Motor neuron (in vitro differentiated cells): ENCODE measurements around the gene ARFGAP3. TPM values are rescaled to one million over a fixed set of nuclear protein-coding genes. Genes with fewer than 3 reads are reported as not detected.
"Not testable (repeated sequence)": the region's sequence is repeated elsewhere in the genome, so short reads cannot be mapped to it uniquely, and the experiment has no call there.

Experiments
- ATAC-seq, 8 experiments: fragments of 200-7000 bp; cut with Tn5 transposase; replicated peaks in 6 of 8; 2 replicates each; pipeline ENCODE4 v1.8.0; 2021; ENCODE audit warnings: mild to moderate bottlenecking in 8 of 8, moderate library complexity in 8 of 8
- H3K27ac ChIP-seq, 2 donors: fragments of 250-450 bp; sonication (Bioruptor Pico); 2 replicates each; pipeline ENCODE4 v1.9.0; 2021; ENCODE audit warnings: antibody characterized with exemption in 2 of 2, mild to moderate bottlenecking in 2 of 2, moderate library complexity in 1 of 2
- H3K4me1 ChIP-seq, 2 donors: fragments of 250-450 bp; sonication (Bioruptor Pico); replicated peaks in 1 of 2; 2 replicates each; pipeline ENCODE4 v1.6.1; 2021; ENCODE audit warnings: antibody characterized with exemption in 2 of 2, mild to moderate bottlenecking in 2 of 2, moderate library complexity in 1 of 2
- H3K4me3 ChIP-seq, 5 donors: fragments of 250-450 bp; sonication (Bioruptor Pico); 2 replicates each; pipeline ENCODE4 v1.9.0; 2021; ENCODE audit warnings: antibody characterized with exemption in 5 of 5, mild to moderate bottlenecking in 5 of 5, moderate library complexity in 4 of 5
- WGBS, 10 experiments: fragments of 450-650 bp; shearing (Covaris generic); methylation state at CpG; one replicate each; pipeline ENCODE4 v1.0.0; 2022; 5-methylcytosine and 5-hydroxymethylcytosine counted together
- in situ Hi-C, 9 experiments: fragments of 400-800 bp; cut with MboI; loops; one replicate each; pipeline ENCODE4 v1.15.0; 2021; ENCODE audit warnings: low sequenced_read_pairs in 9 of 9, low pct_unique_long_range_greater_than_20kb in 2 of 9; ENCODE audit not compliant: unreplicated experiment in 9 of 9
- total RNA-seq, 8 experiments: library from RNA; unstranded; fragments of 300-600 nt; gene quantifications; 2 replicates each; pipeline versions ENCODE4 v1.2.3 to v1.2.4, GENCODE V29; 2022

The ARFGAP3 gene
- total RNA-seq, 8 experiments from 2014 or later: 22.3 to 64.2 (median 39.2) TPM

GRCh38 chr22:42770448-42770726, 86.7 kb downstream of the ARFGAP3 start:
- no peak overlapping the region for H3K4me3 ChIP-seq
- WGBS, 10 experiments: 67 to 100% (median 83%) methylated on average over 1 to 3 of the region's 4 CpGs; no CpG with 5 or more reads in 5 of the 10 experiments
- in situ Hi-C loops: no loop called here
- H3K4me1 ChIP-seq: peaks cover 10 to 14% of the 10 kb centered on the region in 2 donors
- no peak overlapping the region for H3K27ac ChIP-seq
- no peak for ATAC-seq

- Histone ChIP-seq H3K27ac (no peak overlapping the region), H3K4me3 (no peak overlapping the region), H3K4me1 (peaks cover 10 to 14% of the 10 kb centered on the region in 2 donors)
- in situ Hi-C loops: no loop called here
- ATAC-seq: peak; percentile 12 to 76 (median 64)
- 27 to 83% (median 40%) methylated on average over 1 to 19 of the region's 50 CpGs; no CpG with 5 or more reads in 3 of the 10 experiments for WGBS, 10 experiments
Measured at GRCh38 chr22:42769574-42770447, 87.3 kb downstream of the ARFGAP3 start.

GRCh38 chr22:42769238-42769573, 87.9 kb downstream of the ARFGAP3 start:
- in situ Hi-C loops: no loop called here
- no peak overlapping the region for H3K4me3 ChIP-seq
- H3K27ac ChIP-seq: no peak overlapping the region
- peaks cover 10 to 14% of the 10 kb centered on the region in 2 donors for H3K4me1 ChIP-seq
- no peak for ATAC-seq
- WGBS, 10 experiments: 100% methylated on average over 1 of the region's 11 CpGs; no CpG with 5 or more reads in 8 of the 10 experiments

GRCh38 chr22:42768385-42769035, 88.6 kb downstream of the ARFGAP3 start:
- peaks cover 10 to 12% of the 10 kb centered on the region in 2 donors for H3K4me1 ChIP-seq
- in situ Hi-C loops: no loop called here
- WGBS, 10 experiments: 50 to 90% methylated on average over 1 to 2 of the region's 22 CpGs; no CpG with 5 or more reads in 8 of the 10 experiments
- H3K4me3 ChIP-seq: no peak overlapping the region
- H3K27ac ChIP-seq: no peak overlapping the region
- ATAC-seq: no peak

- no peak overlapping the region for H3K4me3 ChIP-seq
- in situ Hi-C loops: no loop called here
- no peak for ATAC-seq
- 44 to 100% (median 73%) methylated on average over 1 to 7 of the region's 8 CpGs; no CpG with 5 or more reads in 3 of the 10 experiments for WGBS, 10 experiments
- no peak overlapping the region for H3K27ac ChIP-seq
- H3K4me1 ChIP-seq: peaks cover 3 to 10% of the 10 kb centered on the region in 2 donors
Measured at GRCh38 chr22:42766860-42767259, 90.2 kb downstream of the ARFGAP3 start.

- H3K4me1 ChIP-seq: peaks cover 3 to 6% of the 10 kb centered on the region in 2 donors
- no peak for ATAC-seq
- in situ Hi-C loops: no loop called here
- whole genome bisulfite sequencing, 10 experiments: 50 to 84% (median 66%) methylated on average over 2 to 5 of the region's 11 CpGs; no CpG with 5 or more reads in 7 of the 10 experiments
- H3K27ac ChIP-seq: no peak overlapping the region
- no peak overlapping the region for H3K4me3 ChIP-seq
Measured at GRCh38 chr22:42764895-42765363, 92.1 kb downstream of the ARFGAP3 start.

GRCh38 chr22:42763965-42764480, 93.0 kb downstream of the ARFGAP3 start:
- WGBS, 10 experiments: 90 to 100% (median 95%) methylated on average over 1 to 4 of the region's 13 CpGs; no CpG with 5 or more reads in 6 of the 10 experiments
- Histone ChIP-seq H3K4me3 (no peak overlapping the region), H3K27ac (no peak overlapping the region), H3K4me1 (peaks cover 2 to 3% of the 10 kb centered on the region in 2 donors)
- no peak for ATAC-seq
- in situ Hi-C loops: no loop called here

- in situ Hi-C loops: no loop called here
- no peak overlapping the region for H3K27ac ChIP-seq
- H3K4me1 ChIP-seq: peaks cover 2 to 6% of the 10 kb centered on the region in 2 donors
- ATAC-seq: no peak
- 44 to 76% methylated on average over 3 to 9 of the region's 18 CpGs; no CpG with 5 or more reads in 8 of the 10 experiments for WGBS, 10 experiments
- no peak overlapping the region for H3K4me3 ChIP-seq
Measured at GRCh38 chr22:42760806-42761565, 96.1 kb downstream of the ARFGAP3 start.

- Histone ChIP-seq H3K27ac (no peak overlapping the region), H3K4me1 (peaks cover 0 to 4% of the 10 kb centered on the region in 2 donors), H3K4me3 (no peak overlapping the region)
- no peak for ATAC-seq
- WGBS, 10 experiments: 12 to 100% (median 91%) methylated on average over 1 to 13 of the region's 23 CpGs; no CpG with 5 or more reads in 2 of the 10 experiments
- in situ Hi-C loops: no loop called here
Measured at GRCh38 chr22:42758931-42759629, 98.0 kb downstream of the ARFGAP3 start.

- ATAC-seq: peak in 3 of 8 experiments; percentile 27 to 48 (median 44)
- in situ Hi-C loops: not testable (repeated sequence)
- WGBS, 10 experiments: 0 to 100% (median 72%) methylated on average over 1 to 4 of the region's 5 CpGs; no CpG with 5 or more reads in 2 of the 10 experiments
Measured at GRCh38 chr22:42755553-42755952, 101.5 kb downstream of the ARFGAP3 start.

GRCh38 chr22:42755121-42755520, 102.0 kb downstream of the ARFGAP3 start:
- H3K4me1 ChIP-seq, H3K4me3 ChIP-seq, ATAC-seq, H3K27ac ChIP-seq, in situ Hi-C loops: not testable (repeated sequence)
- WGBS, 10 experiments: 20 to 100% (median 77%) methylated on average over 1 to 9 of the region's 16 CpGs; no CpG with 5 or more reads in 4 of the 10 experiments

More at GRCh38 chr22:42755553-42755952, 101.5 kb downstream of the ARFGAP3 start:
- not testable (repeated sequence) for H3K4me1 ChIP-seq, H3K27ac ChIP-seq, H3K4me3 ChIP-seq

- in situ Hi-C loops: no loop called here
- H3K4me1 ChIP-seq: peaks cover 0 to 4% of the 10 kb centered on the region in 2 donors
- 0 to 96% (median 66%) methylated on average over 2 to 6 of the region's 6 CpGs; no CpG with 5 or more reads in 3 of the 10 experiments for WGBS, 10 experiments
- no peak overlapping the region for H3K4me3 ChIP-seq
- peak in 5 of 8 experiments; percentile 16 to 90 (median 66) for ATAC-seq
- H3K27ac ChIP-seq: no peak overlapping the region
Measured at GRCh38 chr22:42754658-42755057, 102.4 kb downstream of the ARFGAP3 start.
